GM12878 (cell line): ENCODE data around the gene PLAC9. TPM values are rescaled to one million over a fixed set of nuclear protein-coding genes. Genes with fewer than 3 reads are reported as not detected.

Experiments
- ATAC-seq: fragments of 200-7000 bp; cut with Tn5 transposase; 3 replicates; pipeline ENCODE4 v1.9.1; 2020; ENCODE audit warnings: mild to moderate bottlenecking, moderate library complexity
- BruUV-seq: library from RNA; stranded (reverse); fragments of 400-500 nt; replicated peaks from 2 replicates; lab custom pipeline; 2021; lab: Mats Ljungman, UMichigan
- CTCF ChIA-PET: fragments of 300-600 bp; sonication (Branson Sonifier 250); formaldehyde crosslinking; extraction: SDS; loops from one replicate; lab custom pipeline; 2021; ENCODE audit warnings: inconsistent platforms; lab: Yijun Ruan, JAX
- POLR2A ChIA-PET: fragments of 350-600 bp; formaldehyde crosslinking; extraction: SDS; loops from one replicate; lab custom pipeline; 2021; ENCODE audit warnings: inconsistent platforms; lab: Charles Lee
- RAD21 ChIA-PET: fragments of 300-600 bp; sonication (Branson Sonifier 250); formaldehyde crosslinking; loops from one replicate; lab custom pipeline; 2023; ENCODE audit warnings: antibody characterized with exemption; ENCODE audit not compliant: unreplicated experiment; lab: Charles Lee
- SMC1A ChIA-PET: fragments of 300-600 bp; sonication (Branson Sonifier 250); formaldehyde crosslinking; loops from one replicate; lab custom pipeline; 2023; ENCODE audit not compliant: unreplicated experiment, uncharacterized antibody; lab: Charles Lee
- DNase-seq: peaks from one replicate; pipeline ENCODE4 v3.0.0-alpha.2; 2011; ENCODE audit warnings: low read depth, low spot score
- FAIRE-seq: peaks from 3 replicates; lab custom pipeline; 2011; peaks lifted over from hg19 to GRCh38; lab: Jason Lieb, UNC
- H2AFZ ChIP-seq: 2 replicates; pipeline ENCODE4 v1.6.0; 2011; ENCODE audit warnings: low read depth, low read length, control low read depth; ENCODE audit not compliant: control insufficient read depth
- H3K27ac ChIP-seq: 2 replicates; pipeline ENCODE4 v1.5.1; 2011; ENCODE audit warnings: control low read depth; ENCODE audit not compliant: control insufficient read depth, insufficient read depth
- H3K27me3 ChIP-seq, 2 experiments: replicated peaks in 1 of 2; 2 replicates each; pipeline versions ENCODE4 v1.6.0 to v1.6.1; 2011; ENCODE audit warnings: low read length in 1 of 2; ENCODE audit not compliant: control insufficient read depth in 2 of 2, insufficient read depth in 2 of 2
- H3K36me3 ChIP-seq, 2 experiments: 2 replicates each; pipeline ENCODE4 v1.5.1; 2011; ENCODE audit warnings: low read length in 1 of 2; ENCODE audit not compliant: control insufficient read depth in 2 of 2, insufficient read depth in 2 of 2
- H3K4me1 ChIP-seq: 2 replicates; pipeline ENCODE4 v1.6.1; 2011; ENCODE audit warnings: mild to moderate bottlenecking, low read length, moderate library complexity, mixed read lengths; ENCODE audit not compliant: control insufficient read depth, insufficient read depth
- H3K4me2 ChIP-seq: 2 replicates; pipeline ENCODE4 v1.6.0; 2011; ENCODE audit warnings: control low read depth; ENCODE audit not compliant: control insufficient read depth, insufficient read depth
- H3K4me3 ChIP-seq: fragments of 200-600 bp; sonication (generic); 2 replicates; pipeline ENCODE4 v1.5.1; 2016
- H3K79me2 ChIP-seq: 2 replicates; pipeline ENCODE4 v1.6.0; 2011; ENCODE audit warnings: low read length; ENCODE audit not compliant: control insufficient read depth, insufficient read depth
- H3K9ac ChIP-seq: 2 replicates; pipeline ENCODE4 v1.8.0; 2011; ENCODE audit warnings: low read length, control low read depth, mixed read lengths; ENCODE audit not compliant: control insufficient read depth, insufficient read depth
- H3K9me3 ChIP-seq: replicated peaks from 3 replicates; pipeline ENCODE4 v1.5.1; 2011; ENCODE audit warnings: mild to moderate bottlenecking, low read length; ENCODE audit not compliant: control insufficient read depth, insufficient read depth
- H4K20me1 ChIP-seq: 2 replicates; pipeline ENCODE4 v1.6.0; 2011; ENCODE audit not compliant: control insufficient read depth, insufficient read depth
- ASH2L ChIP-seq: fragments of 300-600, 200-600 bp; sonication (generic); IDR thresholded peaks from 2 replicates; pipeline ENCODE4 v1.6.1; 2017; ENCODE audit warnings: low read depth, mild to moderate bottlenecking, borderline replicate concordance
- CHD1 ChIP-seq: IDR thresholded peaks from 2 replicates; pipeline ENCODE4 v1.6.1; 2012; ENCODE audit warnings: low read depth, low read length, improper control_type of control experiment
- ESRRA ChIP-seq: IDR thresholded peaks from 2 replicates; pipeline ENCODE4 v1.6.1; 2012; ENCODE audit warnings: mild to moderate bottlenecking, low read length, improper control_type of control experiment
- ETV6 ChIP-seq, 2 experiments: fragments of 450-650 bp in 1 of 2; IDR thresholded peaks in 1 of 2; conservative IDR thresholded peaks in 1 of 2; 2 replicates each; pipeline ENCODE4 v1.6.1; 2014; ENCODE audit warnings: antibody characterized with exemption in 1 of 2, borderline replicate concordance in 1 of 2, low read depth in 1 of 2, mild to moderate bottlenecking in 1 of 2, moderate library complexity in 1 of 2
- FOXM1 ChIP-seq: IDR thresholded peaks from 2 replicates; pipeline ENCODE4 v1.6.1; 2012; ENCODE audit warnings: low read depth, mild to moderate bottlenecking, inconsistent platforms, low read length, moderate library complexity
- HCFC1 ChIP-seq: fragments of 150-350 bp; IDR thresholded peaks from 2 replicates; pipeline ENCODE4 v1.6.1; 2014; ENCODE audit warnings: low read length
- HDAC2 ChIP-seq: fragments of 200-600 bp; sonication (generic); IDR thresholded peaks from 2 replicates; pipeline ENCODE4 v1.6.1; 2017
- SMAD1 ChIP-seq: fragments of 450-650 bp; IDR thresholded peaks from 2 replicates; pipeline ENCODE4 v1.6.1; 2018; ENCODE audit warnings: mild to moderate bottlenecking, low read depth; ENCODE audit not compliant: partially characterized antibody
- ZNF687 ChIP-seq: fragments of 450-650 bp; IDR thresholded peaks from 2 replicates; pipeline ENCODE4 v1.6.1; 2017; ENCODE audit warnings: mild to moderate bottlenecking, moderate library complexity
- WGBS: methylation state at CpG from one replicate; pipeline ENCODE4 v1.1.6; 2016; ENCODE audit warnings: low lambda C conversion rate; ENCODE audit not compliant: insufficient replicate concordance, insufficient coverage; ENCODE audit errors: missing lambda C conversion rate; 5-methylcytosine and 5-hydroxymethylcytosine counted together
- in situ Hi-C: fragments of 300-500 bp; cut with MboI; formaldehyde crosslinking; loops from 9 replicates; pipeline ENCODE4 v1.14.3; 2018; ENCODE audit warnings: mixed read lengths
- intact Hi-C: fragments of 100-400 bp; cut with micrococcal nuclease; formaldehyde crosslinking; loops from one replicate; pipeline ENCODE4 v1.14.2; 2022; ENCODE audit not compliant: unreplicated experiment
- polyA plus RNA-seq, 11 experiments: library from polyadenylated mRNA; depleted of rRNA in 4 of 11; unstranded in 6 of 11; stranded (reverse) in 5 of 11; fragments of >200 nt; fragmentation: Nextera tagmentation in 4 of 11; fragmentation: Illumina TruSeq in 1 of 11; extraction: Ambion mirVana in 4 of 11; extraction: Trizol in 1 of 11; gene quantifications; 1 replicate in 1 of 11; 2 replicates in 10 of 11; pipeline versions ENCODE4 v1.2.1 to v1.2.3, GENCODE V29; 2011 to 2016; ENCODE audit warnings: inconsistent platforms in 2 of 11, missing spikeins in 2 of 11, low read depth in 1 of 11
- total RNA-seq, 4 experiments: library from RNA; depleted of rRNA in 3 of 4; stranded (reverse); fragments of >200 nt in 3 of 4; fragmentation: Illumina TruSeq in 1 of 4; extraction: Trizol in 1 of 4; gene quantifications; 2 replicates each; pipeline versions ENCODE4 v1.2.1 to v1.2.3, GENCODE V29; 2013 to 2021
- TF ChIP-seq, protein P1 (sequence below): IDR thresholded peaks from 2 replicates; pipeline ENCODE4 v1.6.1; 2011; ENCODE audit warnings: low read depth, low read length, improper control_type of control experiment, borderline replicate concordance

PLAC9 gene
- total and polyA plus RNA-seq, 10 of the 15 experiments (the other 5 are each of a cell fraction or from before 2014, with no cell fraction given), result not detected

DNA sequence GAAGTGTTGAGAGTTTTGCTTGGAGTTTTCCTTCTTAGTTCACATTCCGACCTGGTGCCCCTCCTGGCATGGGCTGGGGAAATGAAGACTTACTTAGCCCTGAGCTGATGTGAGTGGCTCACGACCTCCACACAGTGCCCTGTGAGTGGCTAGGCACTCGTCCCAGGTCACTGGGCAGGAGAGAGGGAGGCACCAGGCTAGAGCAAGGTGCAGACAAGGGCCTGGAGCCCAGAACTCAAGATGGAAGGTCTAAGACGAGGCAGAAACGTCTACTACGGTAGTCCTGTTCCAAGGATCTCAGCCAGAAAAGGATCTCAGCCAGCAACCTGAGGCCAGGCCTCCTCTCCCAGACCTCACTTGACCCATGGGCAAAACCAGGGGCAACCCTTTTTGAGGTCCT is 50.5 kb downstream of the PLAC9 start:
- peaks cover 15% of the 10 kb centered on the region for H3K4me1 ChIP-seq
- no peak for FAIRE-seq

More for the DNA sequence above, 50.5 kb downstream of the PLAC9 start:
- H3K79me2 ChIP-seq, result peaks cover 21% of the 10 kb centered on the region
- in situ Hi-C loops (no loop called here), intact Hi-C loops (no loop called here)
- 94% methylated on average over 6 of the region's 6 CpGs for WGBS
- H3K36me3 ChIP-seq, result peaks cover 3 to 15% of the 10 kb centered on the region in 2 experiments; a peak in 3 of 4 replicates
- RAD21 ChIA-PET, result interaction anchor here (2.0 kb wide), 1 partner anchor 19 kb away, joined by 5 read pairs; no protein-coding TSS in a partner anchor
- H3K9me3 ChIP-seq, result no peaks in the 10 kb centered on the region
- H4K20me1 ChIP-seq, result no peaks in the 10 kb centered on the region
- no peaks in the 10 kb centered on the region for H3K27me3 ChIP-seq
- BruUV-seq, result no TSS peak
- H3K9ac ChIP-seq, result no peak overlapping the region
- CTCF ChIA-PET, result no interaction called here
- SMC1A ChIA-PET, result interaction anchor here (1.5 to 2.6 kb wide), 2 partner anchors 12 to 39 kb away, joined by 3 to 7 read pairs; no protein-coding TSS in a partner anchor
- POLR2A ChIA-PET, result no interaction called here
- no peak for ATAC-seq
- H3K4me2 ChIP-seq, result no peak overlapping the region
- no peak for DNase-seq
- TF ChIP-seq, protein P1, sequence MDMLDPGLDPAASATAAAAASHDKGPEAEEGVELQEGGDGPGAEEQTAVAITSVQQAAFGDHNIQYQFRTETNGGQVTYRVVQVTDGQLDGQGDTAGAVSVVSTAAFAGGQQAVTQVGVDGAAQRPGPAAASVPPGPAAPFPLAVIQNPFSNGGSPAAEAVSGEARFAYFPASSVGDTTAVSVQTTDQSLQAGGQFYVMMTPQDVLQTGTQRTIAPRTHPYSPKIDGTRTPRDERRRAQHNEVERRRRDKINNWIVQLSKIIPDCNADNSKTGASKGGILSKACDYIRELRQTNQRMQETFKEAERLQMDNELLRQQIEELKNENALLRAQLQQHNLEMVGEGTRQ, result no peak
- TF ChIP-seq FOXM1, result no peak
- no peak for TF ChIP-seq ESRRA
- no peak for TF ChIP-seq HDAC2
- TF ChIP-seq ZNF687, result no peak
- no peak for TF ChIP-seq HCFC1
- no peak for TF ChIP-seq CHD1
- no peak for TF ChIP-seq SMAD1
- no peak for TF ChIP-seq ETV6 (conservative IDR thresholded peaks at IDR 0.05 in 1 of 2, IDR thresholded peaks at IDR 0.05 in 1 of 2; ENCODE audit: borderline replicate concordance in 1 of 2, low read depth in 1 of 2)
- no peak for TF ChIP-seq ASH2L
- no peak overlapping the region for H2AFZ ChIP-seq
- H3K4me3 ChIP-seq, result no peak overlapping the region
- no peak overlapping the region for H3K27ac ChIP-seq
